Dedifferentiated amniotic fluid mesenchymal stem cell (primary cell): ENCODE results near the gene PDCD4.

Experiments
- DNase-seq: peaks from one replicate; pipeline ENCODE4 v3.0.0-alpha.2; 2016; ENCODE audit errors: extremely low spot score

PDCD4 gene

GRCh38 chr10:110842326-110842904 is 29.3 kb upstream of the PDCD4 start:
- DNase-seq, result no peak

- no peak for DNase-seq
Observed at GRCh38 chr10:110843031-110843430, 28.7 kb upstream of the PDCD4 start.

- no peak for DNase-seq
Observed at GRCh38 chr10:110843796-110844616, 27.7 kb upstream of the PDCD4 start.

- no peak for DNase-seq
Observed at GRCh38 chr10:110844617-110844881, 27.2 kb upstream of the PDCD4 start.

GRCh38 chr10:110845192-110845755 is 26.5 kb upstream of the PDCD4 start:
- no peak for DNase-seq

- DNase-seq, result no peak
Observed at GRCh38 chr10:110845756-110846620, 25.7 kb upstream of the PDCD4 start.

- DNase-seq, result no peak
Observed at GRCh38 chr10:110847374-110847773, 24.4 kb upstream of the PDCD4 start.

GRCh38 chr10:110848106-110848505 is 23.6 kb upstream of the PDCD4 start:
- no peak for DNase-seq

GRCh38 chr10:110850099-110850498 is 21.6 kb upstream of the PDCD4 start:
- DNase-seq, result no peak

- DNase-seq, result no peak
Observed at GRCh38 chr10:110851020-110851612, 20.6 kb upstream of the PDCD4 start.

- no peak for DNase-seq
Observed at GRCh38 chr10:110852255-110852896, 19.4 kb upstream of the PDCD4 start.

- DNase-seq, result no peak
Observed at GRCh38 chr10:110852947-110853346, 18.8 kb upstream of the PDCD4 start.

- no peak for DNase-seq
Observed at GRCh38 chr10:110853921-110854605, 17.7 kb upstream of the PDCD4 start.

GRCh38 chr10:110857265-110858171 is 14.2 kb upstream of the PDCD4 start:
- no peak for DNase-seq

- DNase-seq, result no peak
Observed at GRCh38 chr10:110858297-110858934, 13.3 kb upstream of the PDCD4 start.

GRCh38 chr10:110859206-110859972 is 12.3 kb upstream of the PDCD4 start:
- DNase-seq, result no peak

- DNase-seq, result peak; percentile 65
Observed at GRCh38 chr10:110859973-110860376, 11.8 kb upstream of the PDCD4 start.

- no peak for DNase-seq
Observed at GRCh38 chr10:110860576-110861241, 11.0 kb upstream of the PDCD4 start.
